Astrocyte (in vitro differentiated cells and primary cell): Measurements from ENCODE around the gene CIDEB. TPM values are rescaled to one million over a fixed set of nuclear protein-coding genes. Genes with fewer than 3 reads are reported as not detected.

ENCODE experiments used
- DNase-seq: peaks from one replicate; pipeline ENCODE4 v3.0.0-alpha.2; 2010; ENCODE audit warnings: low read depth
- FAIRE-seq: peaks from 2 replicates; lab custom pipeline; 2011; peaks lifted over from hg19 to GRCh38; lab: Jason Lieb, UNC
- H2AFZ ChIP-seq: 2 replicates; pipeline ENCODE4 v1.6.0; 2012; ENCODE audit warnings: low read depth, low read length, inconsistent platforms
- H3K27ac ChIP-seq: 2 replicates; pipeline ENCODE4 v1.5.1; 2011; ENCODE audit warnings: low read depth, low read length, inconsistent platforms
- H3K27me3 ChIP-seq: 2 replicates; pipeline ENCODE4 v1.6.0; 2011; ENCODE audit warnings: low read length, inconsistent platforms; ENCODE audit not compliant: insufficient read depth
- H3K36me3 ChIP-seq: 2 replicates; pipeline ENCODE4 v1.5.1; 2011; ENCODE audit warnings: low read length, inconsistent platforms; ENCODE audit not compliant: insufficient read depth
- H3K4me1 ChIP-seq: 2 replicates; pipeline ENCODE4 v1.5.1; 2011; ENCODE audit warnings: low read length, inconsistent platforms; ENCODE audit not compliant: insufficient read depth
- H3K4me2 ChIP-seq: 2 replicates; pipeline ENCODE4 v1.6.0; 2012; ENCODE audit warnings: low read length, inconsistent platforms
- H3K4me3 ChIP-seq: 2 replicates; pipeline ENCODE4 v1.5.1; 2011; ENCODE audit warnings: low read depth, mild to moderate bottlenecking, low read length, inconsistent platforms; ENCODE audit not compliant: insufficient read depth
- H3K79me2 ChIP-seq: 2 replicates; pipeline ENCODE4 v1.6.0; 2012; ENCODE audit warnings: mild to moderate bottlenecking, low read length, inconsistent platforms; ENCODE audit not compliant: insufficient read depth
- H3K9ac ChIP-seq: 2 replicates; pipeline ENCODE4 v1.6.0; 2012; ENCODE audit warnings: mild to moderate bottlenecking, low read length, inconsistent platforms
- H3K9me3 ChIP-seq: 2 replicates; pipeline ENCODE4 v1.5.1; 2012; ENCODE audit warnings: low read depth, mild to moderate bottlenecking, low read length, inconsistent platforms; ENCODE audit not compliant: insufficient read depth
- H4K20me1 ChIP-seq: 2 replicates; pipeline ENCODE4 v1.6.0; 2012; ENCODE audit warnings: low read length, inconsistent platforms; ENCODE audit not compliant: insufficient read depth
- H3K27ac Mint-ChIP-seq: one replicate; pipeline ENCODE4 v1.8.0; 2021; ENCODE audit warnings: mild to moderate bottlenecking, mixed read lengths; ENCODE audit not compliant: unreplicated experiment
- H3K27me3 Mint-ChIP-seq: one replicate; pipeline ENCODE4 v1.8.0; 2021; ENCODE audit warnings: low read depth, mixed read lengths; ENCODE audit not compliant: unreplicated experiment
- H3K36me3 Mint-ChIP-seq: one replicate; pipeline ENCODE4 v1.8.0; 2021; ENCODE audit warnings: low read depth, mixed read lengths; ENCODE audit not compliant: unreplicated experiment
- H3K4me1 Mint-ChIP-seq: one replicate; pipeline ENCODE4 v1.8.0; 2021; ENCODE audit warnings: low read depth, mixed read lengths; ENCODE audit not compliant: unreplicated experiment
- H3K4me3 Mint-ChIP-seq: one replicate; pipeline ENCODE4 v1.8.0; 2021; ENCODE audit warnings: mild to moderate bottlenecking, moderate library complexity, mixed read lengths; ENCODE audit not compliant: unreplicated experiment
- H3K9me3 Mint-ChIP-seq: one replicate; pipeline ENCODE4 v1.8.0; 2021; ENCODE audit warnings: mild to moderate bottlenecking, mixed read lengths; ENCODE audit not compliant: unreplicated experiment
- CTCF ChIP-seq: IDR thresholded peaks from 2 replicates; pipeline ENCODE4 v1.5.1; 2011; ENCODE audit warnings: low read depth, mild to moderate bottlenecking, inconsistent platforms, low read length, moderate library complexity; ENCODE audit not compliant: insufficient read depth
- EZH2 ChIP-seq: IDR thresholded peaks from 2 replicates; pipeline ENCODE4 v1.6.1; 2012; ENCODE audit warnings: mild to moderate bottlenecking, low read length, inconsistent platforms; ENCODE audit not compliant: insufficient read depth
- total RNA-seq: library from RNA; stranded (reverse); gene quantifications from 2 replicates; pipeline ENCODE4 v1.2.1, GENCODE V29; 2021

Gene CIDEB
- total RNA-seq, 1 donor from 2014 or later: not detected

DNA sequence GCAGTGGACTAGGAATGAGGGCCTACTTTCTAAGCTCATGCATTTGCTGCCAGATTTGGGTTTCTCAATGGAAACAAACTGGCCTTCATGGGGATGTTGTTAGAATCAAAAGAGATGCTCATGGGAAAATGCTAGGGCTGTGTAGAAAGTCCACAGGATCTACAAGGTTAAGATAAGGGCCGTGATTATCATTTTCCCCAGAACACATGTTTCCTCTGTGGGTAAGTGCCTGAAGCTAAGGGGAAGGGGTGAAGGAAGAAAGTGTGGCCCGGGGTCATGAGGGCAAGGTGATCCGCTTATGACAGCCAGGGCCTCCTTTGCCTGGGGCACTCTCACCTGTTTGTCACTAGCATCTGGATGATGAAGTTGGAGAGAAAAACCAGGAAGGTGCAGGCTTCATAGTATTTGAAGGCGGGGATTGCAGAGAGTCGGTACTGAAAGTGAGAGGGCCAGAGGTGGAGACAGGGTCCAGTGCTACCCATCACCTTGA, 17.3 kb upstream of the CIDEB start:
- Histone ChIP-seq H3K4me1 (no peaks in the 10 kb centered on the region), H3K27ac (no peak overlapping the region), H3K27me3 (peaks cover 22% of the 10 kb centered on the region), H3K4me2 (no peak overlapping the region), H3K36me3 (no peaks in the 10 kb centered on the region), H3K9me3 (no peaks in the 10 kb centered on the region), H2AFZ (no peak overlapping the region), H3K79me2 (no peaks in the 10 kb centered on the region), H3K9ac (no peak overlapping the region), H4K20me1 (no peaks in the 10 kb centered on the region), H3K4me3 (no peak overlapping the region)
- Mint-ChIP-seq H3K4me1 (peaks cover 3% of the 10 kb centered on the region), H3K27me3 (peaks cover 42% of the 10 kb centered on the region), H3K4me3 (no peak overlapping the region), H3K36me3 (no peaks in the 10 kb centered on the region), H3K9me3 (no peaks in the 10 kb centered on the region), H3K27ac (peak overlapping the region; percentile 2)
- FAIRE-seq (no peak), DNase-seq (no peak)
- TF ChIP-seq CTCF (no peak), EZH2 (no peak)

DNA sequence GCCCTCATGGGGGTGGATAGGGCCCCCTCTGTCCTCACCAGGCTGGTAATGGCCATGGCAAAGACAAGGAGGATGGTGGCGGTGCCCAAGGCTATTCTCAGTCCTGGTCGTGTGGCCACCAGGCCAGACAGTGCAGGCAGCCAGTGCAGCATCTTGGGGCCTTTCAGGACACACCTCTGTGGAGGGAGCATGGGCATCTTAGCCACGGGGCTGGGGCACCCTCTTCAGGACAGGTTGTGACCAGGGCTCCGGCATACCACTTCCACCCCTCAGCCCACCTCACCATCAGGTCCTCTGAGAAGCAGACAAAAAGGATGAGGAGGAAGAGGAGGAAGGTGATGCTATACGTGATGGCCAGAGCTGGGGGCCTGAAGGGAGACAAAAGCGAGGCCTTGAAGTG, 16.2 kb upstream of the CIDEB start:
- TF ChIP-seq CTCF (no peak), EZH2 (no peak)
- Histone ChIP-seq H3K9ac (no peak overlapping the region), H4K20me1 (no peaks in the 10 kb centered on the region), H3K4me1 (no peaks in the 10 kb centered on the region), H2AFZ (no peak overlapping the region), H3K27me3 (peaks cover 30% of the 10 kb centered on the region), H3K27ac (no peak overlapping the region), H3K4me3 (no peak overlapping the region), H3K9me3 (no peaks in the 10 kb centered on the region), H3K36me3 (no peaks in the 10 kb centered on the region), H3K79me2 (no peaks in the 10 kb centered on the region), H3K4me2 (no peak overlapping the region)
- peaks cover 3% of the 10 kb centered on the region for H3K4me1 Mint-ChIP-seq
- no peaks in the 10 kb centered on the region for H3K9me3 Mint-ChIP-seq
- no peak overlapping the region for H3K27ac Mint-ChIP-seq
- H3K36me3 Mint-ChIP-seq: no peaks in the 10 kb centered on the region
- no peak for DNase-seq
- H3K27me3 Mint-ChIP-seq: peaks cover 45% of the 10 kb centered on the region
- FAIRE-seq: no peak
- H3K4me3 Mint-ChIP-seq: no peak overlapping the region

DNA sequence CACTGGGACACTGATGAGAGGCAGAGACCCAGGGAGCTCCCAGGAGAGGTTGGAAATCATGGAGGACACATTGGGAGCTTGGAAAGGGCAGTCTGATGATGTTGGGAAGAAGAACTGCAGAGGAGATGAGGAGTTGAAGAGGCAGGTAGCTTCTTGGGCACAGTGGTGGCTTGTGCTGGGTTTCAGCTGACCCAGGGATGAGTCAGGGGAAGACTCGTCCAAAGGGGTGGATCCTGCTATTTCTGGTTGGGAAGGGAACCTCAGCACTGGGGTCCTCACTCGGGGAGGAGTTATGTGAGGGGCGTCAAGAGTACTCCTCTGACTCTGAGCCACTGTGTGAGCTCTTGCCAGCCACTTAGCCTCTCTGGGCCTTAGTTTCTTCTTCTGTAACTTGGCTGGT, 15.6 kb upstream of the CIDEB start:
- Histone ChIP-seq H4K20me1 (no peaks in the 10 kb centered on the region), H3K27ac (no peak overlapping the region), H3K9ac (no peak overlapping the region), H3K9me3 (no peaks in the 10 kb centered on the region), H3K36me3 (no peaks in the 10 kb centered on the region), H3K79me2 (no peaks in the 10 kb centered on the region), H3K27me3 (peaks cover 31% of the 10 kb centered on the region), H3K4me1 (no peaks in the 10 kb centered on the region), H3K4me2 (no peak overlapping the region), H2AFZ (no peak overlapping the region), H3K4me3 (no peak overlapping the region)
- no peak for FAIRE-seq
- H3K4me1 Mint-ChIP-seq: peaks cover 3% of the 10 kb centered on the region
- H3K4me3 Mint-ChIP-seq: no peak overlapping the region
- H3K36me3 Mint-ChIP-seq: no peaks in the 10 kb centered on the region
- no peak for TF ChIP-seq CTCF
- no peak for TF ChIP-seq EZH2
- no peak for DNase-seq
- no peaks in the 10 kb centered on the region for H3K9me3 Mint-ChIP-seq
- H3K27ac Mint-ChIP-seq: no peak overlapping the region
- peaks cover 39% of the 10 kb centered on the region for H3K27me3 Mint-ChIP-seq
